Epithelial cell of proximal tubule (primary cell): ENCODE data around the gene PTPRN2. TPM values are rescaled to one million over a fixed set of nuclear protein-coding genes. Genes with fewer than 3 reads are reported as not detected.

Experiments used
- DNase-seq: peaks from one replicate; pipeline ENCODE4 v3.0.0-alpha.2; 2011; ENCODE audit warnings: low read depth
- H3K4me3 ChIP-seq: 2 replicates; pipeline ENCODE4 v1.5.1; 2011; ENCODE audit warnings: low read depth, mild to moderate bottlenecking, low read length
- CTCF ChIP-seq: conservative IDR thresholded peaks from 2 replicates; pipeline ENCODE4 v1.5.1; 2012; ENCODE audit warnings: low read depth, mild to moderate bottlenecking, low read length
- total RNA-seq: library from RNA; depleted of rRNA; stranded (reverse); fragments of >200 nt; gene quantifications from 2 replicates; pipeline ENCODE4 v1.2.3, GENCODE V29; 2015

PTPRN2 gene
- total RNA-seq, 1 donor from 2014 or later = 2.8 TPM

- no peak for DNase-seq
- TF ChIP-seq CTCF = no peak
- no peak overlapping the region for H3K4me3 ChIP-seq
Observed at GRCh38 chr7:157540606-157541294, 1046.9 kb downstream of the PTPRN2 start.

GRCh38 chr7:157540020-157540419, 1047.6 kb downstream of the PTPRN2 start:
- DNase-seq = no peak
- H3K4me3 ChIP-seq = no peak overlapping the region
- no peak for TF ChIP-seq CTCF

- no peak for DNase-seq
- TF ChIP-seq CTCF = no peak
Observed at GRCh38 chr7:157539521-157539920, 1048.1 kb downstream of the PTPRN2 start.

GRCh38 chr7:157538735-157539134, 1048.9 kb downstream of the PTPRN2 start:
- DNase-seq = no peak
- no peak overlapping the region for H3K4me3 ChIP-seq
- TF ChIP-seq CTCF = no peak

More at GRCh38 chr7:157539521-157539920, 1048.1 kb downstream of the PTPRN2 start:
- no peak overlapping the region for H3K4me3 ChIP-seq

- DNase-seq = no peak
- TF ChIP-seq CTCF = no peak
Observed at GRCh38 chr7:157538321-157538720, 1049.3 kb downstream of the PTPRN2 start.

GRCh38 chr7:157537056-157537455, 1050.6 kb downstream of the PTPRN2 start:
- DNase-seq = no peak
- H3K4me3 ChIP-seq = no peak overlapping the region
- no peak for TF ChIP-seq CTCF

More at GRCh38 chr7:157538321-157538720, 1049.3 kb downstream of the PTPRN2 start:
- H3K4me3 ChIP-seq = no peak overlapping the region

- TF ChIP-seq CTCF = no peak
Observed at GRCh38 chr7:157532068-157532467, 1055.6 kb downstream of the PTPRN2 start.

More at GRCh38 chr7:157532068-157532467, 1055.6 kb downstream of the PTPRN2 start:
- no peak for DNase-seq
- no peak overlapping the region for H3K4me3 ChIP-seq
